Subcutaneous adipose tissue (tissue), 4 donors: ENCODE measurements around the gene USP28. TPM values are rescaled to one million over a fixed set of nuclear protein-coding genes. Genes with fewer than 3 reads are reported as not detected.

ENCODE experiments used
- total RNA-seq, 4 donors: library from RNA; depleted of rRNA; stranded (reverse); fragments of >200 nt; gene quantifications; one replicate each; pipeline ENCODE4 v1.1.0, GENCODE V29; 2016
- TF ChIP-seq, protein P1 (sequence below): fragments of 450-650 bp; IDR thresholded peaks from one replicate; pipeline ENCODE4 v1.5.1; 2016; ENCODE audit warnings: low read depth, mild to moderate bottlenecking, control low read depth, antibody characterized with exemption, moderate library complexity

Gene USP28
- total RNA-seq, 4 donors from 2014 or later, result 15.0 to 15.5 (median 15.1) TPM

DNA sequence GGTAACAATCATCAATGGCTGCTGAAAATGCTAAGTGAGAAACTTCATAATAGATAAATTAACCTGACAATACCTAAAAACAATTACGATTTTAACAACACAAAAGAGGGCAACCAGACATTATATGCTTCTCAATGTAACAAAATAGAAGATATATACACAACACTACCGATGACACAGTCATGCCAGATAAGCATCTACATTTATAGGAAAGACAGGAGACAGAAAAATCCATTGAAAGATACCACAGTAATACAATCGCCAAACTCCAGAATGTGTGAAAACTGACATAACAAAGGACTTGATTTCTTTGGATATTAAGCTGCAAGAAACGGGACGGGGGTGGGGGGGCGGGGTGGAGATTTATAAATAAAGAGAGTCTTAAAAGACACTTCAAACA is 28.3 kb downstream of the USP28 start:
- TF ChIP-seq, protein P1, sequence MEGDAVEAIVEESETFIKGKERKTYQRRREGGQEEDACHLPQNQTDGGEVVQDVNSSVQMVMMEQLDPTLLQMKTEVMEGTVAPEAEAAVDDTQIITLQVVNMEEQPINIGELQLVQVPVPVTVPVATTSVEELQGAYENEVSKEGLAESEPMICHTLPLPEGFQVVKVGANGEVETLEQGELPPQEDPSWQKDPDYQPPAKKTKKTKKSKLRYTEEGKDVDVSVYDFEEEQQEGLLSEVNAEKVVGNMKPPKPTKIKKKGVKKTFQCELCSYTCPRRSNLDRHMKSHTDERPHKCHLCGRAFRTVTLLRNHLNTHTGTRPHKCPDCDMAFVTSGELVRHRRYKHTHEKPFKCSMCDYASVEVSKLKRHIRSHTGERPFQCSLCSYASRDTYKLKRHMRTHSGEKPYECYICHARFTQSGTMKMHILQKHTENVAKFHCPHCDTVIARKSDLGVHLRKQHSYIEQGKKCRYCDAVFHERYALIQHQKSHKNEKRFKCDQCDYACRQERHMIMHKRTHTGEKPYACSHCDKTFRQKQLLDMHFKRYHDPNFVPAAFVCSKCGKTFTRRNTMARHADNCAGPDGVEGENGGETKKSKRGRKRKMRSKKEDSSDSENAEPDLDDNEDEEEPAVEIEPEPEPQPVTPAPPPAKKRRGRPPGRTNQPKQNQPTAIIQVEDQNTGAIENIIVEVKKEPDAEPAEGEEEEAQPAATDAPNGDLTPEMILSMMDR, result no peak

DNA sequence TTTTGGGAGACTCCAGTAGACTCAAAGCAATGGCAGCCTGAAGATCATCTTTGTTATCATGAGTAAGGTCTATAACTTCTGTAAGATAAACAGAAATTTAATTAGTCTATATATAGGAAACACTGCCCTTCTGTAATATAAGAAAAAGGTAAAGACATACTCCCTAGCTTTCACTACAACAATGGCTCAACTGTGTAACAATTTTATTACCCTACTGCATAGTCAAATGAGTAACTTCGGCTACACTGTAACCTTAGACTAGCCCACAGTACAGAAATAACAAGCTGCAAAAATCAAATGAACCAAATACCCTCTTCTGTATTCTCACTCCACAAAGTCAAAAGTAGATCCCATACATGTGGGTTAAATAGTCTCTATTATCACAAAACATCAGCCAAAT is 33.7 kb downstream of the USP28 start:
- TF ChIP-seq, protein P1, result no peak

GRCh38 chr11:113840932-113841664 is 34.3 kb downstream of the USP28 start:
- TF ChIP-seq, protein P1, result no peak

DNA sequence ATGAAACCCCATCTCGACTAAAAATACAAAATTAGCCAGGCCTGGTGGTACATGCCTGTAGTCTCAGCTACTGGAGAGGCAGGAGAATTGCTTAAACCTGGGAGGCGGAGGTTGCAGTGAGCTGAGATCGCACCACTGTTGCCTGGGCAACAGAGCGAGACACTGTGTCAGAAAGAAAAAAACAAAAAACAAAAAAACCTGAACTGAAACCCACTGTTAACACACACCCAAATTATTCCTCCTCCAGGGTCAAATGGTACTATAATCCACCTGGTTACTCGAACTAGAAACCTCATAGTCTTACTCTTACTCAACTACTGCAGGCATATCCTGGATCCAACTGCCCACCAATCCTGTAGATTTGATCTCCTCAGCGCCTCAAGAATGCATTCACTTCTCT is 35.5 kb downstream of the USP28 start:
- TF ChIP-seq, protein P1, result no peak

DNA sequence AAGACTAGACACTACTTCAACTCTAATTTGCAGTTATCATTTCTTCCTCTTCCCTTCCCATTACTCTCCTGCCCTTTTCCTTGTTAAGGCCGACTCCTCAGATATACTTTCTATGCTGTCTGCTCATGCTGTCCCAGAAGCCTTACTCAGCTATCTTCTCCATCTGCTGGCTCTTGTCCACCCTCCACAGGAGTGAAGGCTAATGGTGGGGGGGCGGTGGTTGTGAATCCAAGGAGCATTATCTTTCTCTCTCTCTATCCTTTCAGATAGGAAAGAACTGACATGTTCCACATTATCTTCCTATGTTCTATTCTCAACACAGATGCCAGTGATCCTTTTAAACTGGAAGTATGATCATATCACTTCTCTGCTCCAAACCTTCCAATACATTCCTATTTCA is 37.4 kb downstream of the USP28 start:
- TF ChIP-seq, protein P1, result no peak

GRCh38 chr11:113835306-113835705 is 40.1 kb downstream of the USP28 start:
- TF ChIP-seq, protein P1, result no peak

GRCh38 chr11:113833151-113833550 is 42.2 kb downstream of the USP28 start:
- TF ChIP-seq, protein P1, result no peak
